ENCODE data around the gene CAPN5.

The CAPN5 gene

DNA sequence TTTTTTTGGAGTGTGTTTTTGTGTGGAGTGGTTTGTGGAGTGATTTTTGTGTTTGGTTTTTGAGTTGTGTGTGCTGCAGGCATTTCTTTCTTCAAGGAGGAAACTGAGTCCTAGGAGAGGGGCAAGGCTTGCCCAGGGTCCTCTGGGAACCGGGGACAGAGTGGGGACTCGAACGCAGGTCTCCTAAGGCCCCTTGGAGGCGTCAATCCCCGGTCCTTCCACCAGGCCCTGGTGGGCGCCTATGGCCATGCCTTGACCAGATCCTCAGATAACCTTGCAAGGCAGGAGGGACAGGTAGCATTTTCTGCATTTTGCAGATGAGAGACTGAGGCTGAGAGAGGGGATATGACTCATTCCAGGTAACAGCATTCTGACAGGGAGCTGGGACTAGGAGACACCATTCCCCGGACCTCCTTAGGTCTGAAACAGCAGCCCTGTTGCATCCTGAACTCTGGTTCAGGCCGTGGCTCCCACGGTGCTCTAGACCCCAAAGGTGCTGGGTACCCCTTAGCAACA lies 100.4 kb downstream of the CAPN5 start:
- DNase-seq (ENCODE audit: low read depth in 2 of 2, low spot score in 1 of 2): no peak

DNA sequence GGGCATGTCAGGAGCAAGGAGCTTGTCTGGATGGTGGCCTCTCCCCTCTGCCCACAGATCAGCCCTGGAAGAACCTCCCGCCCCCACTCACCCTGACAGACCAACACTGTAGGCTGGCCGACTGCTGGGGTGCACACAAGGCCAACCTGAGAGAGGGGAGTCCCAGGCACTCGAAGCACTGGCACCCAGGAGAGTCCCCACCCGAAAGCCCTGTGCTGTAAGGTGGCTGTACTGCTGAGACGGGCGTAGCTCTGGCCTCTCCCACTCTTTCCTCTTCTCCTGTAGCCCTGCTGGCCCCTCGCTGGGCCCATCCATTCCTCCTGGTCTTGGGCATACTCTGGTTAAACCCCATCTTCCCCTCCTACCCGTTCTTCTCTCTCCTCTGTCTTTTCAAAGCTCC lies 101.0 kb downstream of the CAPN5 start:
- no peak for DNase-seq (ENCODE audit: low read depth in 2 of 2, low spot score in 1 of 2)

DNA sequence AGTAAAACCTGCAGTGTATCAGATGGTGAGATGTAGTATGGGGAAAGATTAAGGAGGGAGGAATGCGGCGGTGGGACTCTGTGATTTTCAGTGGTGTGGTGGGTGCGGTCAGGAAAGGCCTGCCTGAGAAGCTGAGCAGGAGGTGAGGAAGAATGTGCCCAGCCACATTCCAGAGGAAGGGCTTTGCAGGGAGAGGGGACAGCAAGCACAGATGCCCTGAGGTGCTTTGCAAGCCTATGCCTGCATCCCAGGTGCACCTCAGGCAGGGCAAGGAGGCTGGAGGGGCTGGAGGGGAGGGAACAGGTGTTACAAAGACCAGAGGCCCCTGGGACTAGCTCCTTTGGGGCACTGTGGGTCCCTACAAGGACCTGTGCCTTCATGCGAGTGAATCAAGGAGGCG lies 103.3 kb downstream of the CAPN5 start:
- no peak for DNase-seq (ENCODE audit: low read depth in 2 of 2, low spot score in 1 of 2)

DNA sequence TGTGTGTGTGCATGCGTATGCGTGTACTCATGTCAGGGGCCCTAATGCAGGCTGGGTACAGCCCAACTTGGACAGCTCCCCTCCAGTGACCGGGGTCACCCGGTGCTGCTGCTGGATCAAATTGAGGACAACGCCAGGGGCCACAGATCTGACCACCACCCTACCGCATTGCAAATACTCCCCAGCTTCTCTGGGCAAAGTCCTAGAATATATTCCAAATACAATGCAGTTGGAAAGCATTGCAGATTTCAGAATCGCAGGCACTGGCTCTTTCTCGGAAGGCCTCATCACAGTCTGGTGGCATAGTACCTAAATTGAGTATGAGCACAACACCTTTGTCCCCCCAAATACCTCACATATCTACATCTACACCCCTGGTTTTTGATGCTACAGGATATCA lies 104.5 kb downstream of the CAPN5 start:
- DNase-seq (ENCODE audit: low read depth in 2 of 2, low spot score in 1 of 2): no peak

DNA sequence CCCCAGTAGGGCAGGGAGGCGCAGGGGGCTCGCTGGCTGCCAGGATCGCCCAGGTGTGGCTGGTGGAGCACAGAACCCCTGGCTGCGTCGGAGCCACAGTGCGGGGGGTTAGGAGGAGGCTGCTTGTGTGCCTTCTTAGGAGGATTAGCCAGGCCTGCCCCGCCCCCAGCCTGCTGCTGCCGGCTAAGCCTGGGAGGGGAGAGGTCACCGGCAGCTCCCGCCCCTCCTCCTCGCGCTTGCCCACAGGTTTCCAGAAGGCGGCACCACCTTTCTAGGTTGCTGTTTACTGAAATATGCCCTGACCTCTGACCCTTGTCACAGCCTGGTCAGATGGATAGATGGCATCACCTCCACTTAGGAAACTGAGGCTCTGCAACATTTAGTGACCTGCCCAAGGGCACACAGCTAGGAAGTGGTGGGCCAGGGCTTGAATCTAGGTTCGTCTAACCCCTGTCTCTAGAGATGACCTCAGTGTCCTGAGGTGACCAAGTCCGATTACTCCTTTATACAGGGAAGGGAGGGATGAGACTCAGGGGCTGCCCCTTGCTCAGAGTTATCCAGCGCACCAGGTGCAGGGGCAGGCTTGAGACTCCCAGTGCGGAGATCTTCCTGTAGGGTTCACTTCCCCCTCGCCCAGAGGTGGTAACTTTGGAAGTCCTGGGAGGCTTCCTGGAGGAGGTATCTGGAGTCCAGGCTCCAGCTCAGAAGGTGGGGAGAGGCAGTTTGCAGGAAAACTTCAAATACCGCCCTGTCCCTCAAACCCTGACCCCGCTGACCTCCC lies 105.3 kb downstream of the CAPN5 start:
- no peak for DNase-seq (ENCODE audit: low read depth in 2 of 2, low spot score in 1 of 2)

DNA sequence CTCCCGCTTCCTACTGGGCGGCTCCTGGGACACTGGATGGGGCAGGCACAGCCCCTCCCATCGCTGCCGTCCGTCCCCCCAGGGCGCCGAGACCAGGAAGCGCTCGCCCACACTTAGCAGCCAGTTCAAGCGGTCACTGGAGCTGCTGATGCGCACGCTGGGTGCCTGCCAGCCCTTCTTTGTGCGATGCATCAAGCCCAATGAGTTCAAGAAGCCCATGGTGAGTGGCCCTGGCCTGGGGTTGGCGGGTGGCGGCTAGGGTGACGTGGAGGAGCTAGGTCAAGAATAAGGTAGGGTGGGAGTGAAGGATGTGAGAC lies 105.9 kb downstream of the CAPN5 start:
- no peak for DNase-seq (ENCODE audit: low read depth in 2 of 2, low spot score in 1 of 2)

DNA sequence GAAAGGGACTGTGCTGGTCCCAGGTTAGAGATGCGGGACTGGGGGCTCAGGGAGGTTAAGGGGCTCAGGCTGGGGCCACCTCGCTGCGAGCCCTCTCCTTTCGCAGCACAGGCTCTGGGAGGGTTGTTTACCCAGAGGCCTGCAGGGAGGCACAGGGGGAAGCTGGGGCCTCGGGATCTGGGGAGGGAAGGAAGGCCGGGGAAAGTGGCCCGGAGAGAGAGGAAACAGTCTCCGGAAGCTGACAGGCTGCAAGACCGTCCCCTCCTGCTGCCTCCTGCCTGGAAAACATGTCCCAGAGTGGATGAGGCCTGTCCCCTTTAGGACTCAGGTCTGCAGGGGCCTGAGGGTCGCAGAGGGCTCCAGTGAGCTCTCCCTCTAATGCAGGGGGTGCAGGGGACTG lies 106.7 kb downstream of the CAPN5 start:
- DNase-seq (ENCODE audit: low read depth in 2 of 2, low spot score in 1 of 2): no peak

DNA sequence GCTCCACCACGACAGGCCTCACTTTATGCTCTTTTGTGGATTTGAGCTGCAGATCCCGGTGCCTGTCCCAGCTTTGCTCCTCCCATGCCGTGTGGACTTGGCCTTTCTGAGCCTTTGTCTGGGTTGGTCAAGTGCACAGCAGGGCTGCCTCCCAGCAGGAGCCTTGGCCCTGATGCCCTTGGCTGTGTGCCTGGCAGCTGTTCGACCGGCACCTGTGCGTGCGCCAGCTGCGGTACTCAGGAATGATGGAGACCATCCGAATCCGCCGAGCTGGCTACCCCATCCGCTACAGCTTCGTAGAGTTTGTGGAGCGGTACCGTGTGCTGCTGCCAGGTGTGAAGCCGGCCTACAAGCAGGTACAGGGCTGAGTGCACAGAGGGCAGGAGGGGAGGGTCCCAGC lies 107.8 kb downstream of the CAPN5 start:
- no peak for DNase-seq (ENCODE audit: low read depth in 2 of 2, low spot score in 1 of 2)

DNA sequence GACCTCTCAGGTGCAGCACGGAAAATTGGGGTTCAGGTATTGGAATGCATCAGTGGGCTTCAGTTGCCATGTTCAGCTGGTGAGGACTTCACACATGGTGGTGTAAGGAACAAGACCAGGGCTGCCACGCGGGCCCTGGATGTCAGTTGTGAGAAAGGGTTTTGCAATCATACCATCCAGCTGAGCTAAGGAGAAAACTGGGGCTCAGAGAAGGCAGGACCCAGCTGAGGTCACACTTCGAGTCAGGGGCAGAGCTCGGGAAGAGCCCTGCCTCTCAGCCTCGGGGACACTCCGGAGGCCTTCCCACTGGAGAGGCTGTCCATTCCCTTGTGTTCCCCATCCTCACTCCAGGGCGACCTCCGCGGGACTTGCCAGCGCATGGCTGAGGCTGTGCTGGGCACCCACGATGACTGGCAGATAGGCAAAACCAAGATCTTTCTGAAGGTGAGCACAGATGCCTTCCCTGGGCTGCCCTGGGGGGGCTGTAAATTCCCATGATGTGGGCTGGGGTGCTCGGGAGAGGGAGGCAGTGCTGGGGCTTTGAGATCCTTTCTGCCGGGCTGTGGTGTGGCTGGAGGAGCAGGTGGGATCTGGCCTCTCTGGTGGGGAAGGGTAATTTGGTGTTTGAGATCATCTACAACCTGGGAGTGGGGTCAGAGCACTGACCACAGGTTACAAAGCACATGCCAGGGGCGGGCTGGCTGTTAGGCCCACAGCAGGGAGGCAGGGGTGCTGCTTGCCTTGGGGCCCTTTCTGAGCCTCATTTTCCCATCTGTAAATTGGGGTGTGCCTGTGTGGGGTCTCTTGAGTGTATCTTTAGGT lies 108.5 kb downstream of the CAPN5 start:
- DNase-seq (ENCODE audit: low read depth in 2 of 2, low spot score in 1 of 2): no peak
